Esophagus mucosa (tissue), 1 donor: ENCODE data around the gene SRSF4. TPM values are rescaled to one million over a fixed set of nuclear protein-coding genes. Genes with fewer than 3 reads are reported as not detected.

ENCODE experiments used
- total RNA-seq: library from RNA; stranded (reverse); gene quantifications from one replicate; pipeline ENCODE4 v1.2.4, GENCODE V29; 2023
- donor health status: DM: yes; HTN: yes; CAD: no.

SRSF4 gene
- total RNA-seq, 1 donor from 2014 or later = 47.6 TPM

Other genes starting within 250 kb of the SRSF4 start
- 1.4 TPM for gene TMEM200B, start 58.0 kb downstream of the SRSF4 start, total RNA-seq
- 21.0 TPM for gene MECR, start 49.0 kb upstream of the SRSF4 start, total RNA-seq
- gene PTPRU, start 54.6 kb upstream of the SRSF4 start, total RNA-seq = 6.2 TPM